ENCODE results near the gene SMG6.

DNA sequence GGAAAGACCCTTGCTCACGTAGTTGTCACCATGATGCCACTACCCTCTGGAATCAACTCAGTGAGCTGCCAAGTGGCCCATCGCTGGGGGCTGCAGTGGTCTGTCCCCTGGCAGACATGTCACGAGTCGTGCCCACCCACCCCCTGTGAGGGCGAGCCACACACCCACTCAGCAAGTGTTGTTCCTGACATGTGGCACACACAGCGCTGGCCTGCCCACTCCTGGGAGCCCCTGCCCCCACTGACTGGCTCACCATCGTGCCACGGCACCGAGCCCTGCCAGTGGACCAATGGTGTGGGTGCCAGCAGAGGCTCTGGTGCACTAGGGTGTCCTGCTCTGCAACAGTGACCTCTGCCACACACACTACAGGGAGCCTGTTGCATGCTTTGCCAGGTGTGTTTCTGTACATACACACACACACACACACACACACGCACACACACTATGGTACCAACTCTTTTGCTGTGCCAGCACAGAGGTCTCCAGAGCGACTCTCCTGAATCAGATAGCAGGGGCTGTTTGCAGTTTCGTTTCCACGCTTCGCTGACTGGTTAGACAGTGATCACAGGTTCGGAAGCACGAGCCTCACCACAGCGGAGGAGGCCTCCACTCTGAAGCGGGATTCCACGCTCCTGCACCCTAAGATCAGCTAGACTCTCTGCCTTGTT lies 286.2 kb downstream of the SMG6 start:
- TF ChIP-seq, protein P1, sequence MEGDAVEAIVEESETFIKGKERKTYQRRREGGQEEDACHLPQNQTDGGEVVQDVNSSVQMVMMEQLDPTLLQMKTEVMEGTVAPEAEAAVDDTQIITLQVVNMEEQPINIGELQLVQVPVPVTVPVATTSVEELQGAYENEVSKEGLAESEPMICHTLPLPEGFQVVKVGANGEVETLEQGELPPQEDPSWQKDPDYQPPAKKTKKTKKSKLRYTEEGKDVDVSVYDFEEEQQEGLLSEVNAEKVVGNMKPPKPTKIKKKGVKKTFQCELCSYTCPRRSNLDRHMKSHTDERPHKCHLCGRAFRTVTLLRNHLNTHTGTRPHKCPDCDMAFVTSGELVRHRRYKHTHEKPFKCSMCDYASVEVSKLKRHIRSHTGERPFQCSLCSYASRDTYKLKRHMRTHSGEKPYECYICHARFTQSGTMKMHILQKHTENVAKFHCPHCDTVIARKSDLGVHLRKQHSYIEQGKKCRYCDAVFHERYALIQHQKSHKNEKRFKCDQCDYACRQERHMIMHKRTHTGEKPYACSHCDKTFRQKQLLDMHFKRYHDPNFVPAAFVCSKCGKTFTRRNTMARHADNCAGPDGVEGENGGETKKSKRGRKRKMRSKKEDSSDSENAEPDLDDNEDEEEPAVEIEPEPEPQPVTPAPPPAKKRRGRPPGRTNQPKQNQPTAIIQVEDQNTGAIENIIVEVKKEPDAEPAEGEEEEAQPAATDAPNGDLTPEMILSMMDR (IDR thresholded peaks at IDR 0.05) = no peak
- TF ChIP-seq HMGXB4 (CRISPR knock-in tag; IDR thresholded peaks at IDR 0.05) = no peak
- TF ChIP-seq ELF4 (CRISPR knock-in tag; IDR thresholded peaks at IDR 0.05; ENCODE audit: low read depth) = no peak
- no peak for TF ChIP-seq E2F4 (CRISPR knock-in tag; IDR thresholded peaks at IDR 0.05; ENCODE audit: borderline replicate concordance, low read depth)
- TF ChIP-seq ZNF232 (CRISPR knock-in tag; IDR thresholded peaks at IDR 0.05) = no peak
- TF ChIP-seq IRF1 (CRISPR knock-in tag; IDR thresholded peaks at IDR 0.05) = no peak
- TF ChIP-seq CREB1 (CRISPR knock-in tag; IDR thresholded peaks at IDR 0.05) = no peak
- TF ChIP-seq ZNF138 (CRISPR knock-in tag; conservative IDR thresholded peaks at IDR 0.05) = no peak

Data from WTC11 (cell line).